A673 (cell line): Measurements from ENCODE around the gene CFAP46.

Experiments
- CTCF ChIP-seq: fragments of 300-800, 200-600 bp; sonication (generic); conservative IDR thresholded peaks from 2 replicates; pipeline ENCODE4 v1.5.1; 2017; ENCODE audit warnings: low read depth, mild to moderate bottlenecking, antibody characterized with exemption, low read length, moderate library complexity, mixed read lengths
- EZH2 ChIP-seq: fragments of 200-600 bp; sonication (generic); IDR thresholded peaks from 2 replicates; pipeline ENCODE4 v1.6.1; 2017; ENCODE audit warnings: borderline replicate concordance, low read depth, mild to moderate bottlenecking, mixed read lengths, antibody characterized with exemption, low read length; ENCODE audit not compliant: poor library complexity, severe bottlenecking

- TF ChIP-seq CTCF: peak; percentile 88
- TF ChIP-seq EZH2: no peak
Measured at GRCh38 chr10:132904181-132904813, 38.1 kb downstream of the CFAP46 start.
